SKM-1 (cell line): ENCODE results near the gene ALG13.
"Not testable (repeated sequence)": the region's sequence is repeated elsewhere in the genome, so short reads cannot be mapped to it uniquely, and the experiment has no call there.

ENCODE experiments used
- DNase-seq: peaks from one replicate; lab custom pipeline; 2025; ENCODE audit not compliant: unreplicated experiment; lab: John Stamatoyannopoulos, UW

ALG13 gene

DNA sequence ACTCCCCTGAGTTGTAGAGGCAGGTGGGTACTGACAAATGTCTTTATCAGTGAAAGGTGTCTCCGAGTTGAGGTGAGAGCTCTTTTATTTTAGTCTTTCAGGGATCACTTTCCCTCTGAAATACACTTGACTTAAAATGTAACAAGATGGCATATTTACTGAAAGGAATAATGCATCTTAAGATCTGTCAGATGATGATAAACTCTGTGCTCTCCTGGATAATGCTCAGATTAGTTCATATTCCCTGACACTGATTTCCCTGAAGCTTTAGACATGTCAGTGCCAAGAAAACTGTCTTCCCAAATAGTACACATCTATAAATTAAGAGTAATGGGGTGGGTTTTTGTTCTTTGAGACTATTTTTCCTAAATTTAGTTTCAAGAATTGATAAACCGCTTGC is 75.5 kb downstream of the ALG13 start:
- no peak for DNase-seq

- DNase-seq, result no peak
Measured at GRCh38 chrX:111759686-111760085, 78.7 kb downstream of the ALG13 start.

DNA sequence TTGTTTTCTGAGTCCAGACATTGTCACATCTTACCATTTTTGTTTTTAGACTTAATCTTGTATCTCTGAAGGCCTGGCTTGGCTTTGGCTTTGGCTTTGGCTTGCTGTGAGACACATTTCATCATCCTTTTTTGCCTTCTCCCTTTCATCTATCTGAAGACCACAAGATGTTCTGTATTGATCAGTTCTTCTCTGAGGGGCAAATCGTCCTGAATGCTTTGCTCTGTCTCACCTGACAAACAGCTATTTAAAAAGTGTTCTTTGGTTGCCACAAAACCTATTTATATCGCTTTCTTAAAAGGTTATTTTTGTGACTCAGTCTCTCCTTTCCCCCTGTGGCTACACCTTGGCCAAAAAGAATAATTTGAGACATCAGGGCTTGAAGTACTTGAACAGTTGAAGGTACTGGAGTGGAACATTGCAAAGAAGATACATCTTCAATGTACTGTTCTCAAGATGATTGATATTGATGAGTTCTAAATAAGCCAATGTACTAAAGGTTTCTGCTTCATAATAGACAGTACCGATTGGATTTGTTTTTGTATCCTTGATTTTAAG is 80.7 kb downstream of the ALG13 start:
- DNase-seq, result no peak

GRCh38 chrX:111778591-111778990 is 97.6 kb downstream of the ALG13 start:
- no peak for DNase-seq

GRCh38 chrX:111779582-111779981 is 98.6 kb downstream of the ALG13 start:
- DNase-seq, result peak; percentile 1

DNA sequence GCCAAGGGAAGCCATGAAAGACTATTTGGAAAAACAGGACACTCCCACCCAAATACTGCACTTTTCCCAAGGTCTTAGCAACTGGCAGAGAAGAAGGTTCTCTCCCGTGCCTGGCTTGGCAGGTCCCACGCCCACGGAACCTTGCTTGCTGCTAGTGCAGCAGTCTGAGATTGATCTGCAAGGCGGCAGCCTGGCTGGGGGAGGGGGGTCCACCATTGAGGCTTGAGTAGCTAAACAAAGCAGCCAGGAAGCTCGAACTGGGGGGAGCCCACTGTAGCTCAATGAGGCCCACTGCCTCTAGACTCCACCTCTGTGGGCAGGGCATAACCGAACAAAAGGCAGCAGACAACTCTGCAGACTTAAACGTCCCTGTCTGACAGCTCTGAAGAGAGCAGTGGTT is 103.7 kb downstream of the ALG13 start:
- no peak for DNase-seq

GRCh38 chrX:111790054-111790453 is 109.1 kb downstream of the ALG13 start:
- DNase-seq, result not testable (repeated sequence)
